Fibroblast of skin of back (primary cell): ENCODE results near the gene NPR2. TPM values are rescaled to one million over a fixed set of nuclear protein-coding genes. Genes with fewer than 3 reads are reported as not detected.
A peak's percentile ranks its signal among the peaks of the same experiment; 100 is the strongest.

Source experiments
- DNase-seq: peaks from one replicate; pipeline ENCODE4 v3.0.0-alpha.2; 2013
- polyA plus RNA-seq, 2 experiments: library from polyadenylated mRNA; unstranded; fragments of 120-200 nt; gene quantifications; one replicate each; pipeline ENCODE4 v1.2.1, GENCODE V29; 2013; ENCODE audit not compliant: insufficient read length in 2 of 2

NPR2 gene
- polyA plus RNA-seq (2013, experiment 1 of 2; ENCODE audit: insufficient read length), result 28.4 TPM
- 29.3 TPM for polyA plus RNA-seq (2013, experiment 2 of 2; ENCODE audit: insufficient read length)

GRCh38 chr9:35791297-35791921, at the start of gene NPR2:
Gene NPR2, plus strand, starts transcription at chr9:35791591. Its CDS starts 818 bp downstream, at chr9:35792409.
- DNase-seq, result peak; percentile 52

GRCh38 chr9:35741740-35742139, 49.7 kb upstream of the NPR2 start:
- no peak for DNase-seq

- no peak for DNase-seq
Observed at GRCh38 chr9:35743452-35743851, 47.9 kb upstream of the NPR2 start.

GRCh38 chr9:35743880-35744518, 47.4 kb upstream of the NPR2 start:
- DNase-seq, result no peak

GRCh38 chr9:35745569-35745968, 45.8 kb upstream of the NPR2 start:
- no peak for DNase-seq

GRCh38 chr9:35746583-35746982, 44.8 kb upstream of the NPR2 start:
- no peak for DNase-seq

GRCh38 chr9:35748242-35748857, 43.0 kb upstream of the NPR2 start:
- no peak for DNase-seq

GRCh38 chr9:35748858-35749514, 42.4 kb upstream of the NPR2 start, which contains the start of the genes GBA2 and RGP1:
Gene GBA2, minus strand, starts transcription at chr9:35749228. Its CDS starts 524 bp downstream, at chr9:35748704.
Gene RGP1, plus strand, starts transcription at chr9:35749287. Its CDS starts 469 bp downstream, at chr9:35749756.
- peak; percentile 77 for DNase-seq

- DNase-seq, result no peak
Observed at GRCh38 chr9:35749515-35750255, 41.7 kb upstream of the NPR2 start.

- DNase-seq, result no peak
Observed at GRCh38 chr9:35750256-35750531, 41.2 kb upstream of the NPR2 start.

GRCh38 chr9:35753466-35753865, 37.9 kb upstream of the NPR2 start:
- DNase-seq, result no peak

- no peak for DNase-seq
Observed at GRCh38 chr9:35754264-35754663, 37.1 kb upstream of the NPR2 start, which contains the start of gene MSMP. Gene MSMP, minus strand, starts transcription at chr9:35754276. Its CDS starts 147 bp downstream, at chr9:35754129.

GRCh38 chr9:35755071-35755470, 36.3 kb upstream of the NPR2 start:
- no peak for DNase-seq

- DNase-seq, result no peak
Observed at GRCh38 chr9:35756275-35757225, 34.8 kb upstream of the NPR2 start.

GRCh38 chr9:35757226-35757891, 34.0 kb upstream of the NPR2 start:
- DNase-seq, result no peak

- no peak for DNase-seq
Observed at GRCh38 chr9:35757892-35758275, 33.5 kb upstream of the NPR2 start.

- no peak for DNase-seq
Observed at GRCh38 chr9:35758475-35759050, 32.8 kb upstream of the NPR2 start.

GRCh38 chr9:35759795-35760194, 31.6 kb upstream of the NPR2 start:
- DNase-seq, result no peak

- peak; percentile 69 for DNase-seq
Observed at GRCh38 chr9:35760651-35761050, 30.7 kb upstream of the NPR2 start.

GRCh38 chr9:35763181-35763580, 28.2 kb upstream of the NPR2 start:
- no peak for DNase-seq
